Measurements from ENCODE around the gene MDM2. TPM values are rescaled to one million over a fixed set of nuclear protein-coding genes. Genes with fewer than 3 reads are reported as not detected.
A peak's percentile ranks its signal among the peaks of the same experiment; 100 is the strongest.

Gene MDM2
- total RNA-seq, 1 experiment from 2014 or later = 95.2 TPM

DNA sequence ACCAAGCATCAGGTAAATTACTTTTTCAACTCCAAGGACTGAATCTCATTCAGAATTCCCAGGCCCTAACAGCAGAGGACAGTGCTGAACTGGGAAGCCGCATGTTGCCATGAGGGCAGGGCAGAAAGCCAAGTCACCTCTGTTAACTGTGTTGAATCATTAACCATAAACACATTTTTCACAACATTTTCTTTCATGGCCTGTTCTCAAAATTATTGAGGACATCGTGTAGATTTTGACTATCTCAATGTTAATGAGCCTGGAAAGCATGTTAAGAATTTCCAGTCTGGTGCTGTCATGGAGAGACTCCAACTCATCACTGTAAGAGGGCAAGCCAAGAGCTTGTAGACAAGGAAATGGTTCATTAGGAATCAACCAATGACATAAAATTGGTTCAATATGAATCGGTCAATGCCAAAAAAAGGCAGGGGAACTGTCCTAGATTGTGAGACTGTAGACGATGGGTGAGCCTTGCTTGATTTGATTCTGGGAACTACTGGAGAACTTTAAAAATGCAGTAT, 91.3 kb downstream of the MDM2 start:
- H3K4me1 ChIP-seq (replicated peaks; ENCODE audit: insufficient read depth) = no peaks in the 10 kb centered on the region
- no peak overlapping the region for H3K4me3 ChIP-seq
- ChIA-PET CTCF (no interaction called here), POLR2A (ENCODE audit: unreplicated experiment) (no interaction called here)
- intact Hi-C loops (cut with micrococcal nuclease; ENCODE audit: unreplicated experiment) = no loop called here
- no peaks in the 10 kb centered on the region for H3K36me3 ChIP-seq (ENCODE audit: low read depth)
- no peak for DNase-seq
- no peaks in the 10 kb centered on the region for H3K27me3 ChIP-seq (ENCODE audit: insufficient read depth, low read depth)
- TF ChIP-seq, protein P1, sequence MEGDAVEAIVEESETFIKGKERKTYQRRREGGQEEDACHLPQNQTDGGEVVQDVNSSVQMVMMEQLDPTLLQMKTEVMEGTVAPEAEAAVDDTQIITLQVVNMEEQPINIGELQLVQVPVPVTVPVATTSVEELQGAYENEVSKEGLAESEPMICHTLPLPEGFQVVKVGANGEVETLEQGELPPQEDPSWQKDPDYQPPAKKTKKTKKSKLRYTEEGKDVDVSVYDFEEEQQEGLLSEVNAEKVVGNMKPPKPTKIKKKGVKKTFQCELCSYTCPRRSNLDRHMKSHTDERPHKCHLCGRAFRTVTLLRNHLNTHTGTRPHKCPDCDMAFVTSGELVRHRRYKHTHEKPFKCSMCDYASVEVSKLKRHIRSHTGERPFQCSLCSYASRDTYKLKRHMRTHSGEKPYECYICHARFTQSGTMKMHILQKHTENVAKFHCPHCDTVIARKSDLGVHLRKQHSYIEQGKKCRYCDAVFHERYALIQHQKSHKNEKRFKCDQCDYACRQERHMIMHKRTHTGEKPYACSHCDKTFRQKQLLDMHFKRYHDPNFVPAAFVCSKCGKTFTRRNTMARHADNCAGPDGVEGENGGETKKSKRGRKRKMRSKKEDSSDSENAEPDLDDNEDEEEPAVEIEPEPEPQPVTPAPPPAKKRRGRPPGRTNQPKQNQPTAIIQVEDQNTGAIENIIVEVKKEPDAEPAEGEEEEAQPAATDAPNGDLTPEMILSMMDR (conservative IDR thresholded peaks at IDR 0.05) = 0 out of 2 replicates have a peak, but pooled peaks have one; percentile 29
- TF ChIP-seq EZH2 (IDR thresholded peaks at IDR 0.05; ENCODE audit: low read depth) = no peak
- H4K20me1 ChIP-seq (ENCODE audit: insufficient read depth) = no peaks in the 10 kb centered on the region
- no peak overlapping the region for H3K4me2 ChIP-seq
- no peaks in the 10 kb centered on the region for H3F3A ChIP-seq (ENCODE audit: insufficient read depth, low read depth)
- H3K9me3 ChIP-seq (ENCODE audit: insufficient read depth, low read depth) = no peaks in the 10 kb centered on the region
- no peaks in the 10 kb centered on the region for H3K79me2 ChIP-seq (ENCODE audit: low read depth)
- no peak overlapping the region for H2AFZ ChIP-seq
- no TSS peak for BruUV-seq (replicated peaks)
- H3K9me2 ChIP-seq (ENCODE audit: insufficient read depth) = no peaks in the 10 kb centered on the region; the same call in 1 of the 2 replicates
- H3K27ac ChIP-seq = no peak overlapping the region

DNA sequence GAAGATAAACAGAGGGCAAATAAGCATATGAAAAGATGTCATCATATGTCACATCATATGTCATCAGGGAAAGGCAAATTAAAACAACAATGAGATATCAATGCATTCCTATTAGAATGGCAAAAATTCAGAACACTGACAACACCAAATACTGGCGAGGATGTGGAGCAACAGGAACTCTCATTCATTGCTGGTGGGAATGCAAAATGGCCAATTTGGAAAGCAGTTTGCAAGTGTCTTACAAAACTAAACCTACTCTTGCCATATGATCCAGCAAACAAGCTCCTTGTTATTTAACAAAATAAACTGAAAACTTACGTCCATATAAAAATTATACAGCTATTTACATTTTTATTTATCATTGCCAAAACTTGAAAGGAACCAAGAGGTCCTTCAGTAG, 92.3 kb downstream of the MDM2 start:
- no peak for TF ChIP-seq EZH2 (IDR thresholded peaks at IDR 0.05; ENCODE audit: low read depth)
- TF ChIP-seq, protein P1 (conservative IDR thresholded peaks at IDR 0.05) = no peak
- Histone ChIP-seq H2AFZ (no peak overlapping the region), H3K4me2 (no peak overlapping the region), H3K4me1 (replicated peaks; ENCODE audit: insufficient read depth) (no peaks in the 10 kb centered on the region), H3K36me3 (ENCODE audit: low read depth) (no peaks in the 10 kb centered on the region), H4K20me1 (ENCODE audit: insufficient read depth) (no peaks in the 10 kb centered on the region), H3K9me3 (ENCODE audit: insufficient read depth, low read depth) (no peaks in the 10 kb centered on the region), H3K4me3 (no peak overlapping the region), H3K27ac (no peak overlapping the region), H3F3A (ENCODE audit: insufficient read depth, low read depth) (no peaks in the 10 kb centered on the region), H3K79me2 (ENCODE audit: low read depth) (no peaks in the 10 kb centered on the region), H3K27me3 (ENCODE audit: insufficient read depth, low read depth) (no peaks in the 10 kb centered on the region), H3K9me2 (ENCODE audit: insufficient read depth) (no peaks in the 10 kb centered on the region; the same call in 1 of the 2 replicates)
- ChIA-PET POLR2A (ENCODE audit: unreplicated experiment) (no interaction called here), CTCF (no interaction called here)
- intact Hi-C loops (cut with micrococcal nuclease; ENCODE audit: unreplicated experiment) = no loop called here
- DNase-seq = no peak
- no TSS peak for BruUV-seq (replicated peaks)

Other genes with a start within 250 kb of the MDM2 start
- 59.0 and 89.7 TPM in 2 replicates for gene RAP1B, start 197.3 kb upstream of the MDM2 start, total RNA-seq (2021)
- 75.7 and 84.9 TPM in 2 replicates for gene NUP107, start 121.2 kb upstream of the MDM2 start, total RNA-seq (2021)
- 8.9 and 10.7 TPM in 2 replicates for gene SLC35E3, start 62.0 kb upstream of the MDM2 start, total RNA-seq (2021)
- gene CPM, start 125.0 kb downstream of the MDM2 start, total RNA-seq (2021) = 4.2 and 4.6 TPM in 2 replicates